ENCODE data around the gene CRISP3. TPM values are rescaled to one million over a fixed set of nuclear protein-coding genes. Genes with fewer than 3 reads are reported as not detected.
A peak's percentile ranks its signal among the peaks of the same experiment; 100 is the strongest.

The CRISP3 gene
- total RNA-seq, 1 experiment from 2014 or later, result not detected

GRCh38 chr6:49772285-49772684 is 28.1 kb upstream of the CRISP3 start:
- H3K27me3 Mint-ChIP-seq (ENCODE audit: low read depth), result peaks cover 3% of the 10 kb centered on the region; the same call in 1 of the 2 replicates
- H3K4me3 Mint-ChIP-seq, result no peak overlapping the region
- no peak for DNase-seq (ENCODE audit: low spot score)
- H3K36me3 Mint-ChIP-seq, result peaks cover 15% of the 10 kb centered on the region
- peaks cover 19% of the 10 kb centered on the region for H3K9me3 Mint-ChIP-seq
- no peak overlapping the region for H3K27ac Mint-ChIP-seq
- ChIA-PET CTCF (no interaction called here), POLR2A (no interaction called here)
- no peaks in the 10 kb centered on the region for H3K4me1 Mint-ChIP-seq
- no peak for ATAC-seq
- no peak for TF ChIP-seq SMAD3 (CRISPR knock-in tag; IDR thresholded peaks at IDR 0.05; ENCODE audit: borderline replicate concordance)
- TF ChIP-seq JAZF1 (CRISPR knock-in tag; IDR thresholded peaks at IDR 0.05), result no peak
- no peak for TF ChIP-seq JUN (CRISPR knock-in tag; IDR thresholded peaks at IDR 0.05)
- TF ChIP-seq IRF1 (CRISPR knock-in tag; IDR thresholded peaks at IDR 0.05), result no peak
- no peak for TF ChIP-seq NFYB (CRISPR knock-in tag; conservative IDR thresholded peaks at IDR 0.05; ENCODE audit: low read depth)
- no peak for TF ChIP-seq GABPB1 (CRISPR knock-in tag; IDR thresholded peaks at IDR 0.05)
- TF ChIP-seq CREB1 (CRISPR knock-in tag; IDR thresholded peaks at IDR 0.05), result no peak
- TF ChIP-seq HMGXB4 (CRISPR knock-in tag; IDR thresholded peaks at IDR 0.05), result no peak
- no peak for TF ChIP-seq USF1 (CRISPR knock-in tag; IDR thresholded peaks at IDR 0.05)

GRCh38 chr6:49766762-49767161 is 22.6 kb upstream of the CRISP3 start:
- H3K4me1 Mint-ChIP-seq, result no peaks in the 10 kb centered on the region
- no peak for ATAC-seq
- TF ChIP-seq ARID4B (CRISPR knock-in tag; IDR thresholded peaks at IDR 0.05; ENCODE audit: borderline replicate concordance), result no peak
- no peak for TF ChIP-seq TCF7 (CRISPR knock-in tag; IDR thresholded peaks at IDR 0.05; ENCODE audit: low read depth)
- peak; percentile 81 for TF ChIP-seq GABPB1 (CRISPR knock-in tag; IDR thresholded peaks at IDR 0.05)
- CTCF ChIA-PET, result no interaction called here
- H3K27me3 Mint-ChIP-seq (ENCODE audit: low read depth), result no peaks in the 10 kb centered on the region; the same call in 1 of the 2 replicates
- no peak overlapping the region; the same call in 1 of the 2 replicates for H3K27ac Mint-ChIP-seq
- POLR2A ChIA-PET, result interaction anchor here (0.6 kb wide), 1 partner anchor 26 kb away, joined by 4 read pairs; no protein-coding TSS in a partner anchor
- peaks cover 5% of the 10 kb centered on the region; the same call in 1 of the 2 replicates for H3K36me3 Mint-ChIP-seq
- peaks cover 11% of the 10 kb centered on the region for H3K9me3 Mint-ChIP-seq
- no peak overlapping the region for H3K4me3 Mint-ChIP-seq
- DNase-seq (ENCODE audit: low spot score), result no peak

- H3K27ac Mint-ChIP-seq, result no peak overlapping the region
- ChIA-PET CTCF (no interaction called here), POLR2A (no interaction called here)
- no peaks in the 10 kb centered on the region for H3K4me1 Mint-ChIP-seq
- no peaks in the 10 kb centered on the region for H3K36me3 Mint-ChIP-seq
- ATAC-seq (no peak), DNase-seq (ENCODE audit: low spot score) (no peak)
- H3K27me3 Mint-ChIP-seq (ENCODE audit: low read depth), result no peaks in the 10 kb centered on the region; the same call in 1 of the 2 replicates
- TF ChIP-seq ZNF396 (CRISPR knock-in tag; IDR thresholded peaks at IDR 0.05; ENCODE audit: borderline replicate concordance) (no peak), ZSCAN18 (CRISPR knock-in tag; IDR thresholded peaks at IDR 0.05) (no peak), CREM (CRISPR knock-in tag; IDR thresholded peaks at IDR 0.05) (no peak)
- no peak overlapping the region for H3K4me3 Mint-ChIP-seq
- peaks cover 9% of the 10 kb centered on the region; the same call in 1 of the 2 replicates for H3K9me3 Mint-ChIP-seq
Observed at GRCh38 chr6:49764571-49765236, 20.5 kb upstream of the CRISP3 start.
